Heart right ventricle (tissue), 16 donors: ENCODE data around the gene SMIM35. TPM values are rescaled to one million over a fixed set of nuclear protein-coding genes. Genes with fewer than 3 reads are reported as not detected.
A peak's percentile ranks its signal among the peaks of the same experiment; 100 is the strongest.

Experiments used
- ATAC-seq, 8 donors: fragments of 200-7000 bp; cut with Tn5 transposase; one replicate each; pipeline ENCODE4 v1.9.1; 2020; ENCODE audit warnings: mild to moderate bottlenecking in 8 of 8, moderate library complexity in 8 of 8, moderate number of reproducible peaks in 1 of 8
- DNase-seq, 2 donors: peaks; one replicate each; pipeline ENCODE4 v3.0.0-alpha.2; 2020
- H3K27ac ChIP-seq, 10 donors: fragments of 200-600 bp; sonication (generic) in 2 of 10; one replicate each; pipeline versions ENCODE4 v1.5.0 to v1.8.0; 2020 to 2022; ENCODE audit warnings: mild to moderate bottlenecking in 3 of 10
- H3K27me3 ChIP-seq, 7 donors: fragments of 200-600 bp; one replicate each; pipeline ENCODE4 v1.8.0; 2021 to 2022; ENCODE audit warnings: mild to moderate bottlenecking in 2 of 7
- H3K36me3 ChIP-seq, 9 donors: fragments of 200-600 bp; sonication (generic) in 1 of 9; one replicate each; pipeline versions ENCODE4 v1.5.0 to v1.8.0; 2020 to 2022; ENCODE audit warnings: mild to moderate bottlenecking in 2 of 9
- H3K4me1 ChIP-seq, 9 donors: fragments of 200-600 bp; sonication (generic) in 1 of 9; one replicate each; pipeline versions ENCODE4 v1.5.0 to v1.8.0; 2020 to 2022; ENCODE audit warnings: mild to moderate bottlenecking in 4 of 9
- H3K4me3 ChIP-seq, 10 donors: fragments of 200-600 bp; sonication (generic) in 2 of 10; one replicate each; pipeline versions ENCODE4 v1.5.0 to v1.8.0; 2020 to 2022; ENCODE audit warnings: mild to moderate bottlenecking in 7 of 10, moderate library complexity in 2 of 10
- H3K9me3 ChIP-seq, 11 donors: fragments of 200-600 bp in 10 of 11; sonication (generic) in 2 of 11; one replicate each; pipeline versions ENCODE4 v1.5.0 to v1.8.0; 2013 to 2022; ENCODE audit warnings: mild to moderate bottlenecking in 2 of 11, control low read depth in 1 of 11, moderate library complexity in 1 of 11
- CTCF ChIP-seq, 9 donors: fragments of 200-600 bp; sonication (generic) in 2 of 9; IDR thresholded peaks; one replicate each; pipeline versions ENCODE4 v1.5.0 to v1.8.0; 2021 to 2022; ENCODE audit warnings: antibody characterized with exemption in 9 of 9, mild to moderate bottlenecking in 5 of 9, moderate library complexity in 1 of 9
- WGBS, 2 donors: extraction: QIAGEN DNeasy Blood & Tissue Kit; methylation state at CpG; one replicate each; pipeline ENCODE4 v1.1.7; 2013; ENCODE audit warnings: inconsistent platforms in 1 of 2; 5-methylcytosine and 5-hydroxymethylcytosine counted together
- intact Hi-C, 10 donors: fragments of 100-400 bp; cut with DNase I; formaldehyde crosslinking; loops; one replicate each; pipeline versions ENCODE4 v1.11.1 to v1.14.2; 2022
- polyA plus RNA-seq, 2 donors: library from polyadenylated mRNA; stranded (reverse); fragments of 200-250 nt; gene quantifications; one replicate each; pipeline ENCODE4 v1.2.3, GENCODE V29; 2013
- total RNA-seq, 10 donors: library from RNA; stranded (reverse); fragmentation: NEBNext Ultra II Directional in 3 of 10; extraction: Animal tissue kit (Norgen Biotek cat#: 25700) in 3 of 10; gene quantifications; one replicate each; pipeline versions ENCODE4 v1.2.1 to v1.2.4, GENCODE V29; 2021 to 2023
- donor health status: Arrhythmogenic right ventricular cardiomyopathy.
- donor health status: ischemic (EF 13 %, LVEDD 7.1; RV severe dilation, severe dysfunction).
- donor health status: healthy with polysubstance abuse.
- donor health status: DM: no; HTN: yes; CAD: no.
- donor health status: DM: no; HTN: no; CAD: no.
- donor health status: ischemic (EF 25% LVEDD 6.9; RV normal size, moderate dysfunction).
- donor health status: ischemic (EF 25% LVEDD 5.7; RV mildly dilated, moderate dysfunction).
- donor health status: healthy.
- donor health status: DM: yes; HTN: yes; CAD: no.
- donor health status: Ischemic cardiomyopathy.
- donor health status: ischemic (EF 35%, LVEDD 5.7; RV mildly dilated, moderate dysfunction).
- donor health status: nonischemic (EF 11% LVEDD 7.7; RV severe dilation, severe dysfunction).
- donor health status: DM: yes; HTN: yes; CAD: no.
- donor health status: PGD.
- donor health status: ischemic (EF 29% LVEDD 5.4; RV normal size, mild dysfunction).
- donor health status: nonischemic (EF 23%, LVEDD 6.1; RV moderate dilation, normal function).

The SMIM35 gene
- total and polyA plus RNA-seq, 12 donors = not detected

GRCh38 chr11:117977029-117977428, 109.7 kb downstream of the SMIM35 start:
- Histone ChIP-seq H3K27me3 (peaks cover 0 to 13% (median 1%) of the 10 kb centered on the region in 7 donors), H3K9me3 (no peaks in the 10 kb centered on the region), H3K4me1 (peaks cover 0 to 77% (median 4%) of the 10 kb centered on the region in 9 donors), H3K36me3 (no peaks in the 10 kb centered on the region), H3K4me3 (no peak overlapping the region), H3K27ac (peak overlapping the region in 2 of 10 donors; percentile 4 to 75)
- ATAC-seq (peak in 1 of 8 donors; percentile 44), DNase-seq (no peak)
- intact Hi-C loops = no loop called here
- WGBS, 2 donors = 78 to 79% methylated on average over 5 of the region's 5 CpGs
- TF ChIP-seq CTCF (IDR thresholded peaks at IDR 0.05) = no peak

GRCh38 chr11:117976445-117976844, 110.3 kb downstream of the SMIM35 start:
- H3K4me3 ChIP-seq = no peak overlapping the region
- no peaks in the 10 kb centered on the region for H3K9me3 ChIP-seq
- 72 to 78% methylated on average over 4 of the region's 4 CpGs for WGBS, 2 donors
- peak overlapping the region in 2 of 10 donors; percentile 4 to 75 for H3K27ac ChIP-seq
- no peaks in the 10 kb centered on the region for H3K36me3 ChIP-seq
- H3K27me3 ChIP-seq = peaks cover 0 to 16% (median 0%) of the 10 kb centered on the region in 7 donors
- DNase-seq (no peak), ATAC-seq (no peak)
- no peak for TF ChIP-seq CTCF (IDR thresholded peaks at IDR 0.05)
- peaks cover 0 to 82% (median 4%) of the 10 kb centered on the region in 9 donors for H3K4me1 ChIP-seq
- intact Hi-C loops = no loop called here

DNA sequence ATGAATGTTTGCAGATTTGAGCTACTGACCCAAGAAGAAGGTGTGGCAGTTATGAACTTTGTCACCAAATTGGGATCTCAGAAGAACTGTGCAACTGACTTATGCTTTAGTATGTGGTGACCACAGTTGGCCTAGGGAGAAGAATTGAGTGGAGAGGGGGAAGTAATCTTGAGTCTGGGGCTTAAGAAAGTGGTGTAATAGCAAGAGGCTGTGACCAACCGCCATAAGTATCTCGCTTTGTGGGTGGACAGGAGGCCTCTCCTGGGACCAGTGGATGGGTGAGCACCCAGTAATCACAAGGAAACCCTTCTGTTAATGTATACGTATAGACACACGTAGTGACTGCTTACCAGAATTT, 113.3 kb downstream of the SMIM35 start:
- WGBS, 2 donors = 84 to 95% methylated on average over 4 of the region's 4 CpGs
- ATAC-seq = no peak

GRCh38 chr11:117972629-117973502, 113.9 kb downstream of the SMIM35 start:
- Histone ChIP-seq H3K27ac (peak overlapping the region in 1 of 10 donors; percentile 79), H3K27me3 (peaks cover 0 to 14% (median 0%) of the 10 kb centered on the region in 7 donors), H3K4me1 (peaks cover 0 to 84% (median 0%) of the 10 kb centered on the region in 9 donors), H3K9me3 (no peaks in the 10 kb centered on the region), H3K4me3 (no peak overlapping the region), H3K36me3 (no peaks in the 10 kb centered on the region)
- intact Hi-C loops = no loop called here
- no peak for TF ChIP-seq CTCF (IDR thresholded peaks at IDR 0.05)
- DNase-seq (no peak), ATAC-seq (no peak)
- 67 to 68% methylated on average over 9 of the region's 9 CpGs for WGBS, 2 donors

More for the DNA sequence above, 113.3 kb downstream of the SMIM35 start:
- Histone ChIP-seq H3K4me1 (peaks cover 0 to 85% (median 0%) of the 10 kb centered on the region in 9 donors), H3K4me3 (no peak overlapping the region), H3K36me3 (no peaks in the 10 kb centered on the region), H3K27ac (peak overlapping the region in 1 of 10 donors; percentile 79), H3K27me3 (peaks cover 0 to 10% (median 0%) of the 10 kb centered on the region in 7 donors), H3K9me3 (no peaks in the 10 kb centered on the region)
- DNase-seq = no peak
- TF ChIP-seq CTCF (IDR thresholded peaks at IDR 0.05) = no peak
- intact Hi-C loops = no loop called here
